ENCODE data around the gene NME1.
"Not testable (repeated sequence)": the region's sequence is repeated elsewhere in the genome, so short reads cannot be mapped to it uniquely, and the experiment has no call there.

Gene NME1

GRCh38 chr17:51153210-51154072, at the start of gene NME1:
Gene NME1, plus strand, starts transcription at chr17:51153559. Its CDS starts 2,096 bp downstream, at chr17:51155655.
- in situ Hi-C loops (cut with MboI; ENCODE audit: low sequenced_read_pairs) = loop anchor here (10.0 kb wide), 1 partner anchor 149 kb away; no protein-coding TSS in a partner anchor

- in situ Hi-C loops (cut with MboI; ENCODE audit: low sequenced_read_pairs) = no loop called here
Measured at GRCh38 chr17:51107778-51108177, 45.6 kb upstream of the NME1 start.

GRCh38 chr17:51112303-51113222, 40.8 kb upstream of the NME1 start:
- in situ Hi-C loops (cut with MboI; ENCODE audit: low sequenced_read_pairs) = not testable (repeated sequence)

- in situ Hi-C loops (cut with MboI; ENCODE audit: low sequenced_read_pairs) = no loop called here
Measured at GRCh38 chr17:51115179-51115578, 38.2 kb upstream of the NME1 start.

- in situ Hi-C loops (cut with MboI; ENCODE audit: low sequenced_read_pairs) = no loop called here
Measured at GRCh38 chr17:51118330-51119195, 34.8 kb upstream of the NME1 start.

- in situ Hi-C loops (cut with MboI; ENCODE audit: low sequenced_read_pairs) = no loop called here
Measured at GRCh38 chr17:51119415-51120356, 33.7 kb upstream of the NME1 start.

- in situ Hi-C loops (cut with MboI; ENCODE audit: low sequenced_read_pairs) = no loop called here
Measured at GRCh38 chr17:51120357-51120738, 33.0 kb upstream of the NME1 start.

GRCh38 chr17:51120739-51121619, 32.4 kb upstream of the NME1 start, which contains the start of gene SPAG9:
Gene SPAG9, minus strand, starts transcription at chr17:51120868. Its CDS starts 212 bp downstream, at chr17:51120656.
- in situ Hi-C loops (cut with MboI; ENCODE audit: low sequenced_read_pairs) = no loop called here

- in situ Hi-C loops (cut with MboI; ENCODE audit: low sequenced_read_pairs) = no loop called here
Measured at GRCh38 chr17:51121620-51122472, 31.5 kb upstream of the NME1 start.

- in situ Hi-C loops (cut with MboI; ENCODE audit: low sequenced_read_pairs) = not testable (repeated sequence)
Measured at GRCh38 chr17:51122473-51123115, 30.8 kb upstream of the NME1 start.

GRCh38 chr17:51124640-51125503, 28.5 kb upstream of the NME1 start:
- in situ Hi-C loops (cut with MboI; ENCODE audit: low sequenced_read_pairs) = no loop called here

GRCh38 chr17:51128076-51128475, 25.3 kb upstream of the NME1 start:
- in situ Hi-C loops (cut with MboI; ENCODE audit: low sequenced_read_pairs) = no loop called here

GRCh38 chr17:51132964-51133319, 20.4 kb upstream of the NME1 start:
- in situ Hi-C loops (cut with MboI; ENCODE audit: low sequenced_read_pairs) = no loop called here

- in situ Hi-C loops (cut with MboI; ENCODE audit: low sequenced_read_pairs) = no loop called here
Measured at GRCh38 chr17:51133365-51133764, 20.0 kb upstream of the NME1 start.

- in situ Hi-C loops (cut with MboI; ENCODE audit: low sequenced_read_pairs) = no loop called here
Measured at GRCh38 chr17:51135956-51136355, 17.4 kb upstream of the NME1 start.

- in situ Hi-C loops (cut with MboI; ENCODE audit: low sequenced_read_pairs) = no loop called here
Measured at GRCh38 chr17:51142597-51142996, 10.8 kb upstream of the NME1 start.

All from HL-60/S4 (cell line).